HCT116 (cell line): ENCODE measurements around the gene ASCL1. TPM values are rescaled to one million over a fixed set of nuclear protein-coding genes. Genes with fewer than 3 reads are reported as not detected.
A peak's percentile ranks its signal among the peaks of the same experiment; 100 is the strongest.

Experiments
- ATAC-seq: fragments of 200-7000 bp; cut with Tn5 transposase; 2 replicates; pipeline ENCODE4 v1.9.1; 2020; ENCODE audit warnings: mild to moderate bottlenecking, moderate library complexity
- BruUV-seq: library from RNA; stranded (reverse); fragments of 400-500 nt; replicated peaks from 2 replicates; lab custom pipeline; 2021; lab: Mats Ljungman, UMichigan
- CTCF ChIA-PET: fragments of 300-600 bp; sonication (Branson Sonifier 250); formaldehyde crosslinking; loops from one replicate; lab custom pipeline; 2021; ENCODE audit warnings: antibody characterized with exemption; lab: Charles Lee
- POLR2A ChIA-PET: fragments of 300-600, 350-600 bp; sonication (Branson Sonifier 250); formaldehyde crosslinking; loops from one replicate; lab custom pipeline; 2021; ENCODE audit warnings: antibody characterized with exemption; lab: Charles Lee
- RAD21 ChIA-PET, 2 experiments: fragments of 300-600 bp; sonication (Branson Sonifier 250); formaldehyde crosslinking; loops; one replicate each; lab custom pipeline; 2023; ENCODE audit warnings: low total read pairs in 2 of 2; ENCODE audit not compliant: uncharacterized antibody in 2 of 2, unreplicated experiment in 2 of 2, low non-redundant PET in 1 of 2; lab: Charles Lee
- DNase-seq: peaks from one replicate; pipeline ENCODE4 v3.0.0-alpha.2; 2010; ENCODE audit warnings: low read depth, low spot score
- H2AFZ ChIP-seq: fragments of 200-600 bp; shearing (Covaris generic), sonication (generic); 2 replicates; pipeline ENCODE4 v1.6.1; 2017; ENCODE audit warnings: low read depth, mixed run types, mixed read lengths, antibody characterized with exemption, low read length; ENCODE audit not compliant: poor library complexity, severe bottlenecking
- H3K27ac ChIP-seq: 2 replicates; pipeline ENCODE4 v1.5.1; 2012; ENCODE audit warnings: low read depth, low read length
- H3K27me3 ChIP-seq: fragments of 200-600 bp; sonication (generic); 2 replicates; pipeline ENCODE4 v1.6.1; 2016; ENCODE audit warnings: mixed run types, low read length, mixed read lengths; ENCODE audit not compliant: insufficient read depth
- H3K36me3 ChIP-seq, 2 experiments: fragments of 200-500 bp in 1 of 2; fragments of 200-600 bp in 1 of 2; sonication (Bioruptor generic) in 1 of 2; sonication (generic) in 1 of 2; 2 replicates each; pipeline versions ENCODE4 v1.5.1 to v1.6.1; 2014 to 2016; ENCODE audit warnings: low read length in 2 of 2, inconsistent platforms in 1 of 2, mixed read lengths in 1 of 2, mixed run types in 1 of 2; ENCODE audit not compliant: insufficient read depth in 2 of 2, control insufficient read depth in 1 of 2
- H3K4me1 ChIP-seq, 2 experiments: fragments of 200-600 bp in 1 of 2; sonication (generic) in 1 of 2; 2 replicates each; pipeline versions ENCODE4 v1.5.1 to v1.6.1; 2012 to 2017; ENCODE audit warnings: low read length in 2 of 2, inconsistent platforms in 1 of 2, mild to moderate bottlenecking in 1 of 2, mixed read lengths in 1 of 2, mixed run types in 1 of 2, moderate library complexity in 1 of 2; ENCODE audit not compliant: insufficient read depth in 2 of 2, control insufficient read depth in 1 of 2
- H3K4me2 ChIP-seq: fragments of 200-600 bp; sonication (generic); 2 replicates; pipeline ENCODE4 v1.6.1; 2017; ENCODE audit warnings: mixed run types, low read length, mixed read lengths
- H3K4me3 ChIP-seq, 2 experiments: fragments of 200-600 bp in 1 of 2; sonication (generic) in 1 of 2; replicated peaks in 1 of 2; 2 replicates each; pipeline ENCODE4 v1.5.1; 2011 to 2016; ENCODE audit warnings: low read length in 2 of 2, control low read depth in 1 of 2, low read depth in 1 of 2, mild to moderate bottlenecking in 1 of 2, mixed read lengths in 1 of 2, mixed run types in 1 of 2
- H3K79me2 ChIP-seq: fragments of 200-600 bp; sonication (generic); 2 replicates; pipeline ENCODE4 v1.6.1; 2017; ENCODE audit warnings: mild to moderate bottlenecking, mixed run types, low read length, moderate library complexity, mixed read lengths; ENCODE audit not compliant: insufficient read depth
- H3K9ac ChIP-seq: fragments of 200-600 bp; sonication (generic); 2 replicates; pipeline ENCODE4 v1.6.1; 2016; ENCODE audit warnings: low read length, mixed read lengths
- H3K9me2 ChIP-seq: fragments of 200-600 bp; sonication (generic), shearing (Covaris generic); 2 replicates; pipeline ENCODE4 v1.6.1; 2017; ENCODE audit warnings: mixed run types, mild to moderate bottlenecking, moderate library complexity; ENCODE audit not compliant: insufficient read depth
- H3K9me3 ChIP-seq, 2 experiments: fragments of 200-500 bp in 1 of 2; fragments of 200-600 bp in 1 of 2; sonication (Bioruptor generic) in 1 of 2; sonication (generic) in 1 of 2; 2 replicates each; pipeline ENCODE4 v1.6.1; 2014 to 2017; ENCODE audit warnings: low read length in 2 of 2, mixed read lengths in 2 of 2, inconsistent platforms in 1 of 2, low read depth in 1 of 2, mild to moderate bottlenecking in 1 of 2, mixed run types in 1 of 2, moderate library complexity in 1 of 2; ENCODE audit not compliant: control insufficient read depth in 1 of 2, insufficient read depth in 1 of 2
- H4K20me1 ChIP-seq: fragments of 200-600 bp; sonication (generic), shearing (Covaris generic); 2 replicates; pipeline ENCODE4 v1.6.1; 2017; ENCODE audit warnings: mixed run types, mild to moderate bottlenecking, moderate library complexity; ENCODE audit not compliant: insufficient read depth
- CBX3 ChIP-seq: IDR thresholded peaks from 2 replicates; pipeline ENCODE4 v1.6.1; 2012; ENCODE audit warnings: low read depth
- ELF1 ChIP-seq: IDR thresholded peaks from 2 replicates; pipeline ENCODE4 v1.6.1; 2012; ENCODE audit warnings: low read depth, borderline replicate concordance
- EZH2 ChIP-seq: fragments of 200-600 bp; sonication (generic); IDR thresholded peaks from 2 replicates; pipeline ENCODE4 v1.6.1; 2017; ENCODE audit warnings: antibody characterized with exemption, mixed run types
- EZH2phosphoT487 ChIP-seq: fragments of 200-600 bp; IDR thresholded peaks from 2 replicates; pipeline ENCODE4 v1.6.1; 2018; ENCODE audit warnings: antibody characterized with exemption, borderline replicate concordance
- JUND ChIP-seq: IDR thresholded peaks from 2 replicates; pipeline ENCODE4 v1.6.1; 2012
- POLR2A ChIP-seq: IDR thresholded peaks from 2 replicates; pipeline ENCODE4 v1.7.0; 2011; ENCODE audit warnings: borderline replicate concordance; ENCODE audit not compliant: insufficient read depth, insufficient read length; ENCODE audit errors: extremely low read depth
- POLR2AphosphoS5 ChIP-seq: IDR thresholded peaks from 2 replicates; pipeline ENCODE4 v1.6.1; 2011; ENCODE audit warnings: mild to moderate bottlenecking, low read depth, low read length, moderate library complexity
- RAD21 ChIP-seq: IDR thresholded peaks from 2 replicates; pipeline ENCODE4 v1.6.1; 2012; ENCODE audit warnings: low read depth, mild to moderate bottlenecking
- SIN3A ChIP-seq: IDR thresholded peaks from 2 replicates; pipeline ENCODE4 v1.6.1; 2012; ENCODE audit warnings: low read depth
- SP1 ChIP-seq: IDR thresholded peaks from 2 replicates; pipeline ENCODE4 v1.6.1; 2012; ENCODE audit warnings: low read depth
- SRF ChIP-seq: IDR thresholded peaks from 2 replicates; pipeline ENCODE4 v1.6.1; 2012; ENCODE audit warnings: low read depth
- TCF7L2 ChIP-seq: IDR thresholded peaks from 2 replicates; pipeline ENCODE4 v1.7.0; 2011; ENCODE audit warnings: borderline replicate concordance, inconsistent platforms; ENCODE audit not compliant: insufficient read depth, insufficient read length; ENCODE audit errors: extremely low read depth
- YY1 ChIP-seq: IDR thresholded peaks from 2 replicates; pipeline ENCODE4 v1.6.1; 2011; ENCODE audit warnings: low read length, low read depth, moderate library complexity, mild to moderate bottlenecking; ENCODE audit not compliant: insufficient replicate concordance; ENCODE audit errors: extremely low read depth
- ZFX ChIP-seq: fragments of 450-650 bp; IDR thresholded peaks from 2 replicates; pipeline ENCODE4 v1.6.1; 2017
- ZNF274 ChIP-seq: fragments of 200-500 bp; sonication (Bioruptor generic); IDR thresholded peaks from 2 replicates; pipeline ENCODE4 v1.6.1; 2014; ENCODE audit warnings: mild to moderate bottlenecking, low read depth, low read length, inconsistent platforms
- intact Hi-C: fragments of 100-400 bp; cut with micrococcal nuclease; formaldehyde crosslinking; loops from 2 replicates; pipeline ENCODE4 v1.10.0; 2022
- total RNA-seq: library from RNA; stranded (reverse); gene quantifications from one replicate; pipeline ENCODE4 v1.2.1, GENCODE V29; 2021; ENCODE audit not compliant: unreplicated experiment
- TF ChIP-seq, protein P1 (sequence below): IDR thresholded peaks from 2 replicates; pipeline ENCODE4 v1.6.1; 2012
- TF ChIP-seq, protein P2 (sequence below), 3 experiments: fragments of 200-600 bp in 1 of 3; sonication (generic) in 1 of 3; IDR thresholded peaks in 2 of 3; conservative IDR thresholded peaks in 1 of 3; 2 replicates each; pipeline ENCODE4 v1.5.1; 2012 to 2017; ENCODE audit warnings: low read depth in 2 of 3, low read length in 2 of 3, antibody characterized with exemption in 1 of 3, borderline replicate concordance in 1 of 3, control low read depth in 1 of 3, mild to moderate bottlenecking in 1 of 3, mixed read lengths in 1 of 3, mixed run types in 1 of 3, moderate library complexity in 1 of 3; ENCODE audit not compliant: insufficient read depth in 1 of 3

The ASCL1 gene
- total RNA-seq, 1 experiment from 2014 or later, result not detected

DNA sequence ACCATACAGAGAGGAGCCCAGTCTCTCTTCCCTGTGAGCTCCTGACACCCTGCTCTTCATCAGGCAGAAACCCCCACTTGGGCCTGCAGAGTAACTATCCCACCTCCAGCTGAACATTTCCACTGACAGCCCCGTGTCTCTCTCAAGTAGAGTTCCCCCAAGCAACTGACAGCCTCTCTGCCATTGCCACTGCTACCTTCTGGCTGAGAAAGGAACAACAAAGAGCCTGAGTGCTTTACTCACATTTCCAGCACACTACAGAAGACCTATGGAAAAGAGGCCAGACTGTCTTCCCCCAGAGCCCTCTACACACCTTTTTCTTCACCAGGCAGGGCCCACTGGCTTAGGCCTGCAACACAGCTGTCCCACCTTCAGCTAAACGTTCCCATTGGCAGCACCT lies 18.4 kb upstream of the ASCL1 start:
- no peaks in the 10 kb centered on the region for H3K79me2 ChIP-seq
- no peaks in the 10 kb centered on the region for H3K36me3 ChIP-seq
- peaks cover 14% of the 10 kb centered on the region; the same call in 1 of the 2 replicates for H3K27me3 ChIP-seq
- TF ChIP-seq EZH2, result no peak
- no peak for TF ChIP-seq TCF7L2
- no peak for TF ChIP-seq SIN3A
- no peak for TF ChIP-seq RAD21
- TF ChIP-seq, protein P1, sequence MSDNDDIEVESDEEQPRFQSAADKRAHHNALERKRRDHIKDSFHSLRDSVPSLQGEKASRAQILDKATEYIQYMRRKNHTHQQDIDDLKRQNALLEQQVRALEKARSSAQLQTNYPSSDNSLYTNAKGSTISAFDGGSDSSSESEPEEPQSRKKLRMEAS, result no peak
- TF ChIP-seq POLR2A, result no peak
- no peak for TF ChIP-seq ZNF274
- no peak for TF ChIP-seq JUND
- TF ChIP-seq CBX3, result no peak
- no peak for TF ChIP-seq POLR2AphosphoS5
- no peak for TF ChIP-seq SRF
- TF ChIP-seq ELF1, result no peak
- DNase-seq, result no peak
- ChIA-PET CTCF (interaction anchor here (1.3 to 3.4 kb wide), 2 partner anchors 45 to 56 kb away, joined by 4 to 24 read pairs; no protein-coding TSS in a partner anchor), RAD21 (no interaction called here), POLR2A (interaction anchor here (1.0 kb wide), 1 partner anchor 56 kb away, joined by 3 read pairs; no protein-coding TSS in a partner anchor)
- H3K9me2 ChIP-seq, result no peaks in the 10 kb centered on the region
- H3K27ac ChIP-seq, result no peak overlapping the region
- no TSS peak for BruUV-seq
- no peak overlapping the region for H3K9ac ChIP-seq
- no peak for ATAC-seq
- intact Hi-C loops, result no loop called here
- H3K4me3 ChIP-seq, result no peak overlapping the region
- no peaks in the 10 kb centered on the region for H4K20me1 ChIP-seq
- no peak overlapping the region for H2AFZ ChIP-seq
- H3K9me3 ChIP-seq, result no peaks in the 10 kb centered on the region
- no peaks in the 10 kb centered on the region for H3K4me1 ChIP-seq
- H3K4me2 ChIP-seq, result no peak overlapping the region

DNA sequence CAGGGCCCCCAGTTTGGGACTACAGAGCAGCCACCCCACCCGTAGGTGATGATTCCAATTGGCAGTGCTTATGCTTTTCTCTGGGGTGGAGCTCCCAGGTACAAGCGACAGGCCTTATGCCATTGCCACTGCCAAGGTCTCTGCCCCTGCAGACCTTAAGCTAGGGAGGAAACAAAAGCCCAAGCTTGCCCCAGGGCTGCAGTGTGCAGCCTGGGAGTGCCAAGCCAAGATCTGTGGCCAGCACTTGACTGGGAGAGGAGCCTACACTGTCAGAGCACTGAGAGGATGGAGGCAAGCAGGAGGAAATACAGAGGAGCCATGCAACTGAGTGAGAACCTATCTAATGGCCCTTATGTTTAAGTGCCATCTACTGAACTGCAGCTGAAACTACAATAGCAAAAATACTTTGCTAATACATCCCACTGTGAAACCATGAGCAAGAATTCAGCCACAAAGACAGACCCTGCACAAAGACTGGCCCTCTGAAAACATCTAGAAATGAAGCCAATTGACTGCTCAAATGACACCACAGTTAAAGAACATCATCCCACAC lies 17.7 kb upstream of the ASCL1 start:
- BruUV-seq, result no TSS peak
- H3K79me2 ChIP-seq, result no peaks in the 10 kb centered on the region
- H3K27ac ChIP-seq, result no peak overlapping the region
- H4K20me1 ChIP-seq, result no peaks in the 10 kb centered on the region
- H3K27me3 ChIP-seq, result peaks cover 14% of the 10 kb centered on the region; the same call in 1 of the 2 replicates
- H3K4me3 ChIP-seq, result no peak overlapping the region
- ATAC-seq (peak; percentile 52; the same call in 1 of the 2 replicates), DNase-seq (no peak)
- H2AFZ ChIP-seq, result no peak overlapping the region
- no peak overlapping the region for H3K4me2 ChIP-seq
- H3K36me3 ChIP-seq, result no peaks in the 10 kb centered on the region
- ChIA-PET POLR2A (interaction anchor here (1.0 kb wide), 1 partner anchor 56 kb away, joined by 3 read pairs; no protein-coding TSS in a partner anchor), CTCF (interaction anchor here (1.3 to 3.4 kb wide), 3 partner anchors 46 to 61 kb away, joined by 4 to 24 read pairs (median 5); no protein-coding TSS in a partner anchor), RAD21 (no interaction called here)
- intact Hi-C loops, result loop anchor here (1.0 kb wide), 1 partner anchor 56 kb away; no protein-coding TSS in a partner anchor
- H3K9me2 ChIP-seq, result no peaks in the 10 kb centered on the region
- no peak overlapping the region for H3K9ac ChIP-seq
- H3K4me1 ChIP-seq, result no peaks in the 10 kb centered on the region
- H3K9me3 ChIP-seq, result no peaks in the 10 kb centered on the region
- TF ChIP-seq ZFX, result no peak
- TF ChIP-seq ZNF274, result no peak
- TF ChIP-seq, protein P1, result no peak
- no peak for TF ChIP-seq YY1
- TF ChIP-seq, protein P2, sequence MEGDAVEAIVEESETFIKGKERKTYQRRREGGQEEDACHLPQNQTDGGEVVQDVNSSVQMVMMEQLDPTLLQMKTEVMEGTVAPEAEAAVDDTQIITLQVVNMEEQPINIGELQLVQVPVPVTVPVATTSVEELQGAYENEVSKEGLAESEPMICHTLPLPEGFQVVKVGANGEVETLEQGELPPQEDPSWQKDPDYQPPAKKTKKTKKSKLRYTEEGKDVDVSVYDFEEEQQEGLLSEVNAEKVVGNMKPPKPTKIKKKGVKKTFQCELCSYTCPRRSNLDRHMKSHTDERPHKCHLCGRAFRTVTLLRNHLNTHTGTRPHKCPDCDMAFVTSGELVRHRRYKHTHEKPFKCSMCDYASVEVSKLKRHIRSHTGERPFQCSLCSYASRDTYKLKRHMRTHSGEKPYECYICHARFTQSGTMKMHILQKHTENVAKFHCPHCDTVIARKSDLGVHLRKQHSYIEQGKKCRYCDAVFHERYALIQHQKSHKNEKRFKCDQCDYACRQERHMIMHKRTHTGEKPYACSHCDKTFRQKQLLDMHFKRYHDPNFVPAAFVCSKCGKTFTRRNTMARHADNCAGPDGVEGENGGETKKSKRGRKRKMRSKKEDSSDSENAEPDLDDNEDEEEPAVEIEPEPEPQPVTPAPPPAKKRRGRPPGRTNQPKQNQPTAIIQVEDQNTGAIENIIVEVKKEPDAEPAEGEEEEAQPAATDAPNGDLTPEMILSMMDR (IDR thresholded peaks at IDR 0.05 in 2 of 3, conservative IDR thresholded peaks at IDR 0.05 in 1 of 3; ENCODE audit: borderline replicate concordance in 1 of 3, insufficient read depth in 1 of 3, low read depth in 2 of 3, low read length in 2 of 3), result peak; percentile 11 to 34 (median 23); a peak in 3 of 6 replicates
- TF ChIP-seq SP1, result no peak
- no peak for TF ChIP-seq EZH2phosphoT487
